Measurements from ENCODE around the gene ENDOD1.

GRCh38 chr11:95101935-95102334, 12.3 kb downstream of the ENDOD1 start:
- TF ChIP-seq CTCF (IDR thresholded peaks at IDR 0.05) (no peak), POLR2AphosphoS5 (IDR thresholded peaks at IDR 0.05; ENCODE audit: insufficient read depth in 1 of 2, low read depth in 1 of 2) (no peak)

All from vagina (tissue), 2 donors.